NB4 (cell line): Measurements from ENCODE around the gene KRT82.

Source experiments
- DNase-seq: peaks from one replicate; pipeline ENCODE4 v3.0.0; 2010; ENCODE audit warnings: low read depth
- H3K4me3 ChIP-seq: one replicate; pipeline ENCODE4 v1.5.1; 2011; ENCODE audit warnings: mild to moderate bottlenecking, low read depth, low read length, moderate library complexity
- MYC ChIP-seq: IDR thresholded peaks from 2 replicates; pipeline ENCODE4 v1.6.1; 2011; ENCODE audit warnings: low read depth, low read length
- POLR2A ChIP-seq: IDR thresholded peaks from 2 replicates; pipeline ENCODE4 v1.6.1; 2011; ENCODE audit warnings: mild to moderate bottlenecking; ENCODE audit not compliant: insufficient read length; ENCODE audit errors: extremely low read depth
- TF ChIP-seq, protein P1 (sequence below): IDR thresholded peaks from 2 replicates; pipeline ENCODE4 v1.6.1; 2011; ENCODE audit warnings: low read depth, low read length
- TF ChIP-seq, protein P2 (sequence below): IDR thresholded peaks from one replicate; pipeline ENCODE4 v1.5.1; 2012; ENCODE audit warnings: low read depth, low read length

KRT82 gene

DNA sequence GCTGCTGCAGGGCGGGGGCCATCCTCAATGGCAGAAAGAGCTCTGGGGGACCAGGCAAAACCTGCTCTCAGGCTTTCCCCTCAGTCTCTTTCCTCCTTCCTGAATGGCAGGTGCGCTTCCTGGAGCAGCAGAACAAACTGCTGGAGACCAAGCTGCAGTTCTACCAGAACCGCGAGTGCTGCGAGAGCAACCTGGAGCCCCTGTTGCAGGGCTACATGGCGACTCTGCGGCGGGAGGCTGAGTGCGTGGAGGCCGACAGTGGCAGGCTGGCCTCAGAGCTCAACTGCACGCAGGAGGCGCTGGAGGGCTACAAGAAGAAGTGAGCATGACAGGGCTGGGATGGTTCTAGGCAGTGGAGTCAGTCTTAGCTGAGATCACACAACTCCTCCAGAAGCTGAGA lies 62.0 kb downstream of the KRT82 start:
- TF ChIP-seq, protein P1, sequence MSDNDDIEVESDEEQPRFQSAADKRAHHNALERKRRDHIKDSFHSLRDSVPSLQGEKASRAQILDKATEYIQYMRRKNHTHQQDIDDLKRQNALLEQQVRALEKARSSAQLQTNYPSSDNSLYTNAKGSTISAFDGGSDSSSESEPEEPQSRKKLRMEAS, result no peak
- TF ChIP-seq MYC (no peak), POLR2A (no peak)
- TF ChIP-seq, protein P2, sequence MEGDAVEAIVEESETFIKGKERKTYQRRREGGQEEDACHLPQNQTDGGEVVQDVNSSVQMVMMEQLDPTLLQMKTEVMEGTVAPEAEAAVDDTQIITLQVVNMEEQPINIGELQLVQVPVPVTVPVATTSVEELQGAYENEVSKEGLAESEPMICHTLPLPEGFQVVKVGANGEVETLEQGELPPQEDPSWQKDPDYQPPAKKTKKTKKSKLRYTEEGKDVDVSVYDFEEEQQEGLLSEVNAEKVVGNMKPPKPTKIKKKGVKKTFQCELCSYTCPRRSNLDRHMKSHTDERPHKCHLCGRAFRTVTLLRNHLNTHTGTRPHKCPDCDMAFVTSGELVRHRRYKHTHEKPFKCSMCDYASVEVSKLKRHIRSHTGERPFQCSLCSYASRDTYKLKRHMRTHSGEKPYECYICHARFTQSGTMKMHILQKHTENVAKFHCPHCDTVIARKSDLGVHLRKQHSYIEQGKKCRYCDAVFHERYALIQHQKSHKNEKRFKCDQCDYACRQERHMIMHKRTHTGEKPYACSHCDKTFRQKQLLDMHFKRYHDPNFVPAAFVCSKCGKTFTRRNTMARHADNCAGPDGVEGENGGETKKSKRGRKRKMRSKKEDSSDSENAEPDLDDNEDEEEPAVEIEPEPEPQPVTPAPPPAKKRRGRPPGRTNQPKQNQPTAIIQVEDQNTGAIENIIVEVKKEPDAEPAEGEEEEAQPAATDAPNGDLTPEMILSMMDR, result no peak
- H3K4me3 ChIP-seq, result no peak overlapping the region
- DNase-seq, result peak; percentile 23
